Measurements from ENCODE around the gene MRPL20.
"Not testable (repeated sequence)": the region's sequence is repeated elsewhere in the genome, so short reads cannot be mapped to it uniquely, and the experiment has no call there.

Gene MRPL20

DNA sequence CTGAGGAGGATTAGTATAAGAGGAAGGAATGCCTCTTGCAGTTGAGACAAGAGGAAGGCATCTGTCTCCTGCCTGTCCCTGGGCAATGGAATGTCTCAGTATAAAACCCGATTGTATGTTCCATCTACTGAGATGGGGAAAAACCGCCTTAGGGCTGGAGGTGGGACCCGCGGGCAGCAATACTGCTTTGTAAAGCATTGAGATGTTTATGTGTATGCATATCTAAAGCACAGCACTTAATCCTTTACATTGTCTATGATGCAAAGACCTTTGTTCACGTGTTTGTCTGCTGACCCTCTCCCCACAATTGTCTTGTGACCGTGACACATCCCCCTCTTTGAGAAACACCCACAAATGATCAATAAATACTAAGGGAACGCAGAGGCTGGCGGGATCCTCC, 3.1 kb upstream of the MRPL20 start:
- H3K27ac ChIP-seq (ENCODE audit: low read length) = peak overlapping the region; percentile 90
- not testable (repeated sequence) for H3K27me3 ChIP-seq (ENCODE audit: control insufficient read depth, insufficient read depth, low read length); H3K36me3 ChIP-seq (ENCODE audit: control insufficient read depth, low read depth, low read length); H3K9me3 ChIP-seq (ENCODE audit: control insufficient read depth, low read depth, low read length)
- H3K9ac ChIP-seq (ENCODE audit: low read length) = peak overlapping the region; percentile 66
- H3K4me1 ChIP-seq (ENCODE audit: control insufficient read depth, low read depth, low read length) = peaks cover 20% of the 10 kb centered on the region
- peak overlapping the region; percentile 17 for H3K4me3 ChIP-seq (ENCODE audit: low read length)

GRCh38 chr1:1407636-1408318, 684 bp upstream of the MRPL20 start:
- H3K9ac ChIP-seq (ENCODE audit: low read length) = peak overlapping the region; percentile 95
- H3K36me3 ChIP-seq (ENCODE audit: control insufficient read depth, low read depth, low read length) = peaks cover 29% of the 10 kb centered on the region
- H3K27me3 ChIP-seq (ENCODE audit: control insufficient read depth, insufficient read depth, low read length) = no peaks in the 10 kb centered on the region
- H3K4me1 ChIP-seq (ENCODE audit: control insufficient read depth, low read depth, low read length) = peaks cover 20% of the 10 kb centered on the region
- no peaks in the 10 kb centered on the region for H3K9me3 ChIP-seq (ENCODE audit: control insufficient read depth, low read depth, low read length)
- no peak overlapping the region for H3K27ac ChIP-seq (ENCODE audit: low read length)
- H3K4me3 ChIP-seq (ENCODE audit: low read length) = peak overlapping the region; percentile 94

DNA sequence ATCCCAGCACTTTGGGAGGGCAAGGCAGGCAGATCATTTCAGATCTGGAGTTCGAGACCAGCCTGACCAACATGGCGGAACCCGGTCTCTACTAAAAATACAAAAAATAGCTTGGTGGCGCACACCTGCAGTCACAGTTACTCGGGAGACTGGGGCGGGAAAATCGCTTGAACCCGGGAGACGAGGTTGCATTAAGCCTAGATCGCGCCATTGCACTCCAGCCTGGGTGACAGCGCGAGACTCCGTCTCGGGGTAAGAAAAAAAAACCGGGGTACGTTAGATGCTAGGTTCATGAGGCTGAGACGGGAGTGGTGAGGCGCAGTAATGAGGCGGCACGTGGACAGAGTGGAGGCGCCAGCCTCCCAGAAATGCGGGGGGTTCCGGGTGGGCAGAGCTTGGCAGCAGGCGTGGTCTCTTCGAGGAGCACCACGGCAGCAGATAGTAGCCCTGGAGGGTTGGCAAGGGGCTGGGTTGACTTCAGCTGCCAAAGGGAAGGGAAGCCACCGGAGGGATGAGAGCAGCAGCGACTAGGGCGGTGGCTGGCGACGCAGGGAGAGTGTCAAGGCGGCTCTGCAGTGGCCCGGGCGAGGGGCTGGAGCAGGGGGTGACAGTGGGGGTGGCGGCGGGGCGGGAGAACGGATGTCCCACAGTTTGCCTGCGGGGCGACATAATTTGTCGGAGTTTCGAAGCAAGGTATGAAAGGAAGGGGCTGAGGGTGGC, 832 bp downstream of the MRPL20 start:
- H3K9me3 ChIP-seq (ENCODE audit: control insufficient read depth, low read depth, low read length) = no peaks in the 10 kb centered on the region
- H3K9ac ChIP-seq (ENCODE audit: low read length) = peak overlapping the region; percentile 95
- H3K27ac ChIP-seq (ENCODE audit: low read length) = peak overlapping the region; percentile 78
- peak overlapping the region; percentile 94 for H3K4me3 ChIP-seq (ENCODE audit: low read length)
- H3K36me3 ChIP-seq (ENCODE audit: control insufficient read depth, low read depth, low read length) = peaks cover 44% of the 10 kb centered on the region
- no peaks in the 10 kb centered on the region for H3K27me3 ChIP-seq (ENCODE audit: control insufficient read depth, insufficient read depth, low read length)
- peaks cover 16% of the 10 kb centered on the region for H3K4me1 ChIP-seq (ENCODE audit: control insufficient read depth, low read depth, low read length)

GRCh38 chr1:1403653-1404052, 3.4 kb downstream of the MRPL20 start:
- H3K9ac ChIP-seq (ENCODE audit: low read length) = no peak overlapping the region
- no peak overlapping the region for H3K4me3 ChIP-seq (ENCODE audit: low read length)
- H3K9me3 ChIP-seq (ENCODE audit: control insufficient read depth, low read depth, low read length) = no peaks in the 10 kb centered on the region
- peaks cover 5% of the 10 kb centered on the region for H3K4me1 ChIP-seq (ENCODE audit: control insufficient read depth, low read depth, low read length)
- no peak overlapping the region for H3K27ac ChIP-seq (ENCODE audit: low read length)
- peaks cover 52% of the 10 kb centered on the region for H3K36me3 ChIP-seq (ENCODE audit: control insufficient read depth, low read depth, low read length)
- no peaks in the 10 kb centered on the region for H3K27me3 ChIP-seq (ENCODE audit: control insufficient read depth, insufficient read depth, low read length)

GRCh38 chr1:1402901-1403392, 4.1 kb downstream of the MRPL20 start:
- H3K27ac ChIP-seq (ENCODE audit: low read length); H3K4me1 ChIP-seq (ENCODE audit: control insufficient read depth, low read depth, low read length); H3K9ac ChIP-seq (ENCODE audit: low read length); H3K4me3 ChIP-seq (ENCODE audit: low read length); H3K27me3 ChIP-seq (ENCODE audit: control insufficient read depth, insufficient read depth, low read length); H3K9me3 ChIP-seq (ENCODE audit: control insufficient read depth, low read depth, low read length): not testable (repeated sequence)
- peaks cover 51% of the 10 kb centered on the region for H3K36me3 ChIP-seq (ENCODE audit: control insufficient read depth, low read depth, low read length)

DNA sequence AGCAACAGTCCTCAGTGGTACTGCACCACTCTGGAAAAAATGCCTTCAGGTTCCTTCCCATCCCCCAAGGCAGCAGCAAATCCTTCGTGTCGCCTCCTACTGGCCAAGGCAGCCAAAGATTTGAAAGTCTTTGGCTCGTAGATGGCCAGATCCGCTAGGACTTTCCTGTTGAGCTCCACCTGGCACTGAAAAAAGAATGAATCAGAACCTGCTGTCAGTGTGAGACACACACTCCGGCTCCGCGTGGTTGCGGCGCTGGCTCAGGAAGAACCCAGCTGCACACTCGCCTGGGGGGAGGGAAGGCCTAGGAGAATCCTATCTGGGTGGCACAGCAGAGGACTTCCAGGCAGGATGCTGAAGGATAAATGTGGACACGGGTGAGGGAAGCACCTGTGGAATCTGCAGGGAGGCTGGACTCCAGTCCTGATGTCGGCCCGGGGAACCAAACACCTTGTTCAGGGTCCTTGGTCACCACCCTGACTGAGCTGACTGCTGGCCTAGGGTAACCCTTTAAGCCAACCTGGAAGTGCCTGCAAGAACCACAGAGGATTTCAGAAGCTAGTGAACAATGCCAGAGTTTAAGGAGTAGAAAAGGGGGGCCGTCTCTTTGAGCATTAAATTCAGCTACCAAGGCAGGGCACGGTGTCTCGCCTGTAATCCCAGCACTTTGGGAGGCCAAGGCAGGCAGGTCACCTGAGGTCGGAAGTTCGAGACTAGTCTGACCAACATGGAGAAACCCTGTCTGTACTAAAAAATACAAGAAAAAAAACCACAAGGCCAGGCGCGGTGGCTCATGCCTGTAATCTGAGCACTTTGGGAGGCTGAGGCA, 4.8 kb downstream of the MRPL20 start:
- no peak overlapping the region for H3K27ac ChIP-seq (ENCODE audit: low read length)
- no peak overlapping the region for H3K9ac ChIP-seq (ENCODE audit: low read length)
- H3K27me3 ChIP-seq (ENCODE audit: control insufficient read depth, insufficient read depth, low read length) = no peaks in the 10 kb centered on the region
- H3K4me1 ChIP-seq (ENCODE audit: control insufficient read depth, low read depth, low read length) = no peaks in the 10 kb centered on the region
- no peaks in the 10 kb centered on the region for H3K9me3 ChIP-seq (ENCODE audit: control insufficient read depth, low read depth, low read length)
- H3K4me3 ChIP-seq (ENCODE audit: low read length) = no peak overlapping the region
- peaks cover 57% of the 10 kb centered on the region for H3K36me3 ChIP-seq (ENCODE audit: control insufficient read depth, low read depth, low read length)

GRCh38 chr1:1401457-1402010, 5.6 kb downstream of the MRPL20 start:
- no peaks in the 10 kb centered on the region for H3K4me1 ChIP-seq (ENCODE audit: control insufficient read depth, low read depth, low read length)
- no peaks in the 10 kb centered on the region for H3K9me3 ChIP-seq (ENCODE audit: control insufficient read depth, low read depth, low read length)
- no peak overlapping the region for H3K27ac ChIP-seq (ENCODE audit: low read length)
- H3K36me3 ChIP-seq (ENCODE audit: control insufficient read depth, low read depth, low read length) = peaks cover 62% of the 10 kb centered on the region
- H3K9ac ChIP-seq (ENCODE audit: low read length) = no peak overlapping the region
- H3K4me3 ChIP-seq (ENCODE audit: low read length) = no peak overlapping the region
- H3K27me3 ChIP-seq (ENCODE audit: control insufficient read depth, insufficient read depth, low read length) = no peaks in the 10 kb centered on the region

- no peaks in the 10 kb centered on the region for H3K27me3 ChIP-seq (ENCODE audit: control insufficient read depth, insufficient read depth, low read length)
- no peak overlapping the region for H3K27ac ChIP-seq (ENCODE audit: low read length)
- no peaks in the 10 kb centered on the region for H3K9me3 ChIP-seq (ENCODE audit: control insufficient read depth, low read depth, low read length)
- H3K36me3 ChIP-seq (ENCODE audit: control insufficient read depth, low read depth, low read length) = peaks cover 61% of the 10 kb centered on the region
- peak overlapping the region; percentile 92 for H3K4me3 ChIP-seq (ENCODE audit: low read length)
- H3K9ac ChIP-seq (ENCODE audit: low read length) = peak overlapping the region; percentile 86
- H3K4me1 ChIP-seq (ENCODE audit: control insufficient read depth, low read depth, low read length) = no peaks in the 10 kb centered on the region
Measured at GRCh38 chr1:1400576-1401456, 6.3 kb downstream of the MRPL20 start.

- Histone ChIP-seq H3K27ac (ENCODE audit: low read length) (peak overlapping the region; percentile 21), H3K36me3 (ENCODE audit: control insufficient read depth, low read depth, low read length) (peaks cover 61% of the 10 kb centered on the region)
Measured at GRCh38 chr1:1399872-1400575, 7.1 kb downstream of the MRPL20 start.

GRCh38 chr1:1399187-1399871, 7.8 kb downstream of the MRPL20 start, which contains the start of gene CCNL2:
Gene CCNL2 (minus strand): TSS chr1:1399335. CDS start chr1:1399306, 29 bp downstream.
- H3K9ac ChIP-seq (ENCODE audit: low read length) = peak within 1 kb of the TSS; percentile 87
- peak within 1 kb of the TSS; percentile 92 for H3K4me3 ChIP-seq (ENCODE audit: low read length)
- H3K27me3 ChIP-seq (ENCODE audit: control insufficient read depth, insufficient read depth, low read length) = no peaks in the 10 kb centered on the region
- peak within 1 kb of the TSS; percentile 21 for H3K27ac ChIP-seq (ENCODE audit: low read length)
- H3K4me1 ChIP-seq (ENCODE audit: control insufficient read depth, low read depth, low read length) = no peaks in the 10 kb centered on the region
- peaks cover 58% of the 10 kb centered on the region for H3K36me3 ChIP-seq (ENCODE audit: control insufficient read depth, low read depth, low read length)
- H3K9me3 ChIP-seq (ENCODE audit: control insufficient read depth, low read depth, low read length) = no peaks in the 10 kb centered on the region

More at GRCh38 chr1:1399872-1400575, 7.1 kb downstream of the MRPL20 start:
- Histone ChIP-seq H3K27me3 (ENCODE audit: control insufficient read depth, insufficient read depth, low read length) (no peaks in the 10 kb centered on the region), H3K9ac (ENCODE audit: low read length) (peak overlapping the region; percentile 86), H3K4me3 (ENCODE audit: low read length) (peak overlapping the region; percentile 92), H3K9me3 (ENCODE audit: control insufficient read depth, low read depth, low read length) (no peaks in the 10 kb centered on the region), H3K4me1 (ENCODE audit: control insufficient read depth, low read depth, low read length) (no peaks in the 10 kb centered on the region)
